ENCODE measurements around the gene F9.

The F9 gene

DNA sequence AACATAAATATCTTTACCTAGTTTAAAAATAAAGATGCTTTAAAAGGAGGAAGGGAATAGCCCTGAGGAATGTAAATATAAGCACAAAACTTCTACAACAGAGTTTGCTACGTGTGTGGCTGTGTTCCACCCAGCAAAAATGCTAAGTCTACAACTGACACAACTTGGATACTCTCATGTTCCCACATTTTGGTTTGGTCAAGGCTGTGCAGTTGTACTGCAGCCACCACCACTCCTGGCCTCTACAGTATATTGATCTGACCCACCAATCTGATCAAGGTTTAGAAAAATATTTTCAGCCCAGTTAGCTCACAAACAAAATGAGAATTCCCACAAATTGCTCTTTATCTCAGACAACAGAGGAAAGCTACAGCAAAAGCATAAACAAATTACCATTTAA, 12.1 kb downstream of the F9 start:
- no peak for DNase-seq
- Histone ChIP-seq H3K4me2 (ENCODE audit: insufficient read depth, low read length) (no peak overlapping the region), H4K20me1 (ENCODE audit: insufficient read depth, low read length) (no peaks in the 10 kb centered on the region), H3K4me1 (ENCODE audit: insufficient read depth, low read length) (no peaks in the 10 kb centered on the region), H3K4me3 (ENCODE audit: low read depth in 1 of 2, low read length in 2 of 2) (no peak overlapping the region), H2AFZ (ENCODE audit: low read depth, low read length) (no peak overlapping the region), H3K79me2 (ENCODE audit: insufficient read depth, low read length) (no peaks in the 10 kb centered on the region), H3K9me3 (ENCODE audit: insufficient read depth, low read length, severe bottlenecking) (no peaks in the 10 kb centered on the region), H3K9ac (ENCODE audit: low read depth, low read length) (no peak overlapping the region), H3K27me3 (ENCODE audit: insufficient read depth, low read length, poor library complexity) (no peaks in the 10 kb centered on the region), H3K27ac (ENCODE audit: low read length) (no peak overlapping the region), H3K36me3 (ENCODE audit: insufficient read depth, low read length) (no peaks in the 10 kb centered on the region)
- TF ChIP-seq EZH2 (IDR thresholded peaks at IDR 0.05; ENCODE audit: borderline replicate concordance, low read depth, low read length, severe bottlenecking) = no peak
- TF ChIP-seq, protein P1, sequence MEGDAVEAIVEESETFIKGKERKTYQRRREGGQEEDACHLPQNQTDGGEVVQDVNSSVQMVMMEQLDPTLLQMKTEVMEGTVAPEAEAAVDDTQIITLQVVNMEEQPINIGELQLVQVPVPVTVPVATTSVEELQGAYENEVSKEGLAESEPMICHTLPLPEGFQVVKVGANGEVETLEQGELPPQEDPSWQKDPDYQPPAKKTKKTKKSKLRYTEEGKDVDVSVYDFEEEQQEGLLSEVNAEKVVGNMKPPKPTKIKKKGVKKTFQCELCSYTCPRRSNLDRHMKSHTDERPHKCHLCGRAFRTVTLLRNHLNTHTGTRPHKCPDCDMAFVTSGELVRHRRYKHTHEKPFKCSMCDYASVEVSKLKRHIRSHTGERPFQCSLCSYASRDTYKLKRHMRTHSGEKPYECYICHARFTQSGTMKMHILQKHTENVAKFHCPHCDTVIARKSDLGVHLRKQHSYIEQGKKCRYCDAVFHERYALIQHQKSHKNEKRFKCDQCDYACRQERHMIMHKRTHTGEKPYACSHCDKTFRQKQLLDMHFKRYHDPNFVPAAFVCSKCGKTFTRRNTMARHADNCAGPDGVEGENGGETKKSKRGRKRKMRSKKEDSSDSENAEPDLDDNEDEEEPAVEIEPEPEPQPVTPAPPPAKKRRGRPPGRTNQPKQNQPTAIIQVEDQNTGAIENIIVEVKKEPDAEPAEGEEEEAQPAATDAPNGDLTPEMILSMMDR (IDR thresholded peaks at IDR 0.05; ENCODE audit: borderline replicate concordance, extremely low read depth, low read length, poor library complexity, severe bottlenecking) = no peak
- no peak for ATAC-seq (ENCODE audit: insufficient read depth, low read depth)

DNA sequence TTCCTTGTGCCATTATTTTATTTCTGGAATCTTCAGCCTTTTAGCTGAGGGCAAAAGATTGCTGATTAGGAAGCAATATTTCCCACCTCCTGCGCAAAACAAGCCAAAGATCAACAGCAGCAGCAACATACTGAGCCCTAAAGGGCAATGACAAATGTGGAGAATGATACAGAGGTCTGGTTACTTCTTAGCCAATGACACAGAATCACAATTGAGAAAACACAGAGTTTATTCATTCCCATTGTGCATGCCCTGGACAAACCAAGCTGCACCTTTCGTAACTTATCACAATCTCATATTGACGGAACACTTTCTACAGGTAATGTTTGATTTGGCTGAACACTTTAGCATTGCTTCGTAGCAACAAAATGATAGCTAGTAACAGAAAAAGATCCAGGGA, 13.4 kb downstream of the F9 start:
- DNase-seq (no peak), ATAC-seq (ENCODE audit: insufficient read depth, low read depth) (no peak)
- Histone ChIP-seq H3K27ac (ENCODE audit: low read length) (no peak overlapping the region), H3K9me3 (ENCODE audit: insufficient read depth, low read length, severe bottlenecking) (no peaks in the 10 kb centered on the region), H3K4me2 (ENCODE audit: insufficient read depth, low read length) (no peak overlapping the region), H3K4me1 (ENCODE audit: insufficient read depth, low read length) (no peaks in the 10 kb centered on the region), H3K27me3 (ENCODE audit: insufficient read depth, low read length, poor library complexity) (no peaks in the 10 kb centered on the region), H3K9ac (ENCODE audit: low read depth, low read length) (no peak overlapping the region), H2AFZ (ENCODE audit: low read depth, low read length) (no peak overlapping the region), H3K4me3 (ENCODE audit: low read depth in 1 of 2, low read length in 2 of 2) (no peak overlapping the region), H3K79me2 (ENCODE audit: insufficient read depth, low read length) (no peaks in the 10 kb centered on the region), H4K20me1 (ENCODE audit: insufficient read depth, low read length) (no peaks in the 10 kb centered on the region), H3K36me3 (ENCODE audit: insufficient read depth, low read length) (no peaks in the 10 kb centered on the region)
- TF ChIP-seq EZH2 (IDR thresholded peaks at IDR 0.05; ENCODE audit: borderline replicate concordance, low read depth, low read length, severe bottlenecking) = no peak
- TF ChIP-seq, protein P1 (IDR thresholded peaks at IDR 0.05; ENCODE audit: borderline replicate concordance, extremely low read depth, low read length, poor library complexity, severe bottlenecking) = no peak

DNA sequence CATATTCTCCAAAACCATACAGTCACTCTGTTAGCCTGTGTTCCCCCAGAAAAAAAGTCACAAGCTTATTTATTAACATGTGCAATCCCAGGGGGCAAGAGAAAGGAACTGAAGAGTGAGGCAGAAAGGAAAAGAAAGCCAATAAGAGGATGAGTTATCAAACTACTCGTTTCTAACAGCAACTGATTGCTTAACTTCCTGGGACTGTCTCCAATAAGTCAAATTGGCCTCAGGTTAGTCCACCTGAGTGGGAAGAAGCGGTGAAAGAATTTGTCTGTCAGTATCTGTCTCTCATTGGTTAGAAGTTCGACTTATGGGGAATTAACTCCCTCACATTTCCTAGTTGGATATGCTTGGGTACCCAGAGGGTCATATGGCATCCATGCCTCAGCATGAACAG, 14.1 kb downstream of the F9 start:
- H3K27ac ChIP-seq (ENCODE audit: low read length) = no peak overlapping the region
- ATAC-seq (ENCODE audit: insufficient read depth, low read depth) (no peak), DNase-seq (no peak)
- no peaks in the 10 kb centered on the region for H3K27me3 ChIP-seq (ENCODE audit: insufficient read depth, low read length, poor library complexity)
- H3K36me3 ChIP-seq (ENCODE audit: insufficient read depth, low read length) = no peaks in the 10 kb centered on the region
- no peak overlapping the region for H2AFZ ChIP-seq (ENCODE audit: low read depth, low read length)
- no peaks in the 10 kb centered on the region for H3K79me2 ChIP-seq (ENCODE audit: insufficient read depth, low read length)
- no peak overlapping the region for H3K4me3 ChIP-seq (ENCODE audit: low read depth in 1 of 2, low read length in 2 of 2)
- H3K4me2 ChIP-seq (ENCODE audit: insufficient read depth, low read length) = no peak overlapping the region
- no peak overlapping the region for H3K9ac ChIP-seq (ENCODE audit: low read depth, low read length)
- H4K20me1 ChIP-seq (ENCODE audit: insufficient read depth, low read length) = no peaks in the 10 kb centered on the region
- H3K9me3 ChIP-seq (ENCODE audit: insufficient read depth, low read length, severe bottlenecking) = no peaks in the 10 kb centered on the region
- TF ChIP-seq, protein P1 (IDR thresholded peaks at IDR 0.05; ENCODE audit: borderline replicate concordance, extremely low read depth, low read length, poor library complexity, severe bottlenecking) = no peak
- no peak for TF ChIP-seq EZH2 (IDR thresholded peaks at IDR 0.05; ENCODE audit: borderline replicate concordance, low read depth, low read length, severe bottlenecking)
- H3K4me1 ChIP-seq (ENCODE audit: insufficient read depth, low read length) = no peaks in the 10 kb centered on the region

DNA sequence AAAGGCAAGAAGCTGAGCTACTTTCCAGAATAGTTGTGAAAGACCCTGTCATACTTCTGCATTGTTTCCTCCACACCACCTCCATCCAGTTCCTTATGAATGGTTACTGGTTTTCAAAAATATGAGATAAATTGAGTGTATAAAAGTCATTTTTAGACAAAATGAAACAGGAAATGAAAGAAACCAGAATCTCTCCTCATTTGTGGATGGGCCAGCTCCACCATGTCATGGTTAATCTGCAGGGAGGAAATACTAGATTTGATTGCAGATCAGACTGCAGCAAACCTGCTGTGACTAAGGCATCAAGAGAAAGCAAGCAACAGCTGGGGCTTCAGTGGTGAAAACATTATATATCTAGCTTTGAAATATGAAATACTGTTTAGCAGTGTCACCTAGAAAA, 23.8 kb downstream of the F9 start:
- no peak overlapping the region for H3K4me3 ChIP-seq (ENCODE audit: low read depth in 1 of 2, low read length in 2 of 2)
- no peaks in the 10 kb centered on the region for H3K27me3 ChIP-seq (ENCODE audit: insufficient read depth, low read length, poor library complexity)
- no peaks in the 10 kb centered on the region for H3K79me2 ChIP-seq (ENCODE audit: insufficient read depth, low read length)
- no peaks in the 10 kb centered on the region for H3K36me3 ChIP-seq (ENCODE audit: insufficient read depth, low read length)
- no peak overlapping the region for H3K27ac ChIP-seq (ENCODE audit: low read length)
- TF ChIP-seq, protein P1 (IDR thresholded peaks at IDR 0.05; ENCODE audit: borderline replicate concordance, extremely low read depth, low read length, poor library complexity, severe bottlenecking) = no peak
- TF ChIP-seq EZH2 (IDR thresholded peaks at IDR 0.05; ENCODE audit: borderline replicate concordance, low read depth, low read length, severe bottlenecking) = no peak
- ATAC-seq (ENCODE audit: insufficient read depth, low read depth) = no peak
- no peaks in the 10 kb centered on the region for H3K9me3 ChIP-seq (ENCODE audit: insufficient read depth, low read length, severe bottlenecking)
- DNase-seq = no peak
- H2AFZ ChIP-seq (ENCODE audit: low read depth, low read length) = no peak overlapping the region
- H4K20me1 ChIP-seq (ENCODE audit: insufficient read depth, low read length) = no peaks in the 10 kb centered on the region
- no peaks in the 10 kb centered on the region for H3K4me1 ChIP-seq (ENCODE audit: insufficient read depth, low read length)
- no peak overlapping the region for H3K4me2 ChIP-seq (ENCODE audit: insufficient read depth, low read length)
- no peak overlapping the region for H3K9ac ChIP-seq (ENCODE audit: low read depth, low read length)

All from DND-41 (cell line).